Neural progenitor cell (in vitro differentiated cells): Measurements from ENCODE around the gene HSD11B2.

Source experiments
- EZH2 ChIP-seq: fragments of 200-600 bp; sonication (generic); IDR thresholded peaks from 2 replicates; pipeline ENCODE4 v1.6.1; 2017; ENCODE audit warnings: antibody characterized with exemption, mild to moderate bottlenecking, moderate library complexity
- EZH2phosphoT487 ChIP-seq: fragments of 200-600 bp; sonication (generic); IDR thresholded peaks from 2 replicates; pipeline ENCODE4 v1.6.1; 2017; ENCODE audit warnings: antibody characterized with exemption
- TF ChIP-seq, protein P1 (sequence below): fragments of 200-600 bp; sonication (generic); IDR thresholded peaks from 2 replicates; pipeline ENCODE4 v1.5.1; 2017; ENCODE audit warnings: antibody characterized with exemption, mild to moderate bottlenecking

DNA sequence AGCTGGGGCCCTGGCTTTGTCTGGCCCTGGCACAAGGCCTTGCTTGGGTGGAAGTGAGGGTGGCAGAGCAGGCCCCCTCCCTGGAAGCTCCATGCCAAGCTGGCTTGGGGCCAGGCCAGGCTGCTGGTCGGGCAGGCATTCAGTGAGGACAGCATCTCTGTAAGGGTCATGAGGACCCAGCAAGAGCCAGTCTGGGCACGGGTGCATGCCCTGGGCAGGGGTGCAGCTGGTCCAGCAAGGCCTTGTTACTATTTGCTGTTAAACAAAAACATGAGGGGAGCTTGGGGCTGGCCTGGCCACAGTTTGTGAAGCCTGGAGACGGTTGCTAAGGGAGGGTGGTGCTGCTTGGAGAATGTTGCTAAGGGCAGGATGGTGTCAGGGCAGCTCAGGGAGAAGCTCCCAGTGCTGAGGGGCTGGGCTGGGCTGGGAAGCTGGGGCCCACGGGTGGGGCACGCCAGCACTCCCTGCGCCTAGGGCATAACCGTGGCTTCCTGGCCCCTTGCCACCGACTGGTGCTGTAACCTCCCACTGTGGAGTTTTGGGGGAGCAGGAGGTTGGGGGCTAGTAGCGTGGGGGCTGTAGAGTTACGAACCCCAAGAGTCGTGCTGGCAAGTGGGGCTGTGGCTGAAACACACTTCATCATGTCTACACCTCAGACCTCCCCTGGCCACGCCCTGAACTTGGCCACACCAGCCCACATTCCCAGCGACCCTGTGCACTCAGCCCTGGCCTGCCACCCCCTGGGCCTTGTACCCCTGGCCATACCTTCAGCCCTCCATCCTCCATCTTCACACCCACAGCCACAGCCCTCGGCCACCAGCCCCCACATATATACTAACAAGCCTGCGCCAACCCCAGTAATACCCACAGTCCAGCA lies 39.3 kb upstream of the HSD11B2 start:
- TF ChIP-seq, protein P1, sequence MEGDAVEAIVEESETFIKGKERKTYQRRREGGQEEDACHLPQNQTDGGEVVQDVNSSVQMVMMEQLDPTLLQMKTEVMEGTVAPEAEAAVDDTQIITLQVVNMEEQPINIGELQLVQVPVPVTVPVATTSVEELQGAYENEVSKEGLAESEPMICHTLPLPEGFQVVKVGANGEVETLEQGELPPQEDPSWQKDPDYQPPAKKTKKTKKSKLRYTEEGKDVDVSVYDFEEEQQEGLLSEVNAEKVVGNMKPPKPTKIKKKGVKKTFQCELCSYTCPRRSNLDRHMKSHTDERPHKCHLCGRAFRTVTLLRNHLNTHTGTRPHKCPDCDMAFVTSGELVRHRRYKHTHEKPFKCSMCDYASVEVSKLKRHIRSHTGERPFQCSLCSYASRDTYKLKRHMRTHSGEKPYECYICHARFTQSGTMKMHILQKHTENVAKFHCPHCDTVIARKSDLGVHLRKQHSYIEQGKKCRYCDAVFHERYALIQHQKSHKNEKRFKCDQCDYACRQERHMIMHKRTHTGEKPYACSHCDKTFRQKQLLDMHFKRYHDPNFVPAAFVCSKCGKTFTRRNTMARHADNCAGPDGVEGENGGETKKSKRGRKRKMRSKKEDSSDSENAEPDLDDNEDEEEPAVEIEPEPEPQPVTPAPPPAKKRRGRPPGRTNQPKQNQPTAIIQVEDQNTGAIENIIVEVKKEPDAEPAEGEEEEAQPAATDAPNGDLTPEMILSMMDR = no peak
- TF ChIP-seq EZH2phosphoT487 (no peak), EZH2 (no peak)
